Trophoblast cell (in vitro differentiated cells and primary cell): Measurements from ENCODE around the gene KRTAP15-1.
A peak's percentile ranks its signal among the peaks of the same experiment; 100 is the strongest.

Experiments
- DNase-seq, 2 donors: peaks; one replicate each; pipeline ENCODE4 v3.0.0-alpha.2; 2016
- H2AFZ ChIP-seq: 2 replicates; pipeline ENCODE4 v1.6.1; 2013; ENCODE audit warnings: low read length, moderate library complexity, mild to moderate bottlenecking; ENCODE audit not compliant: insufficient read depth, poor library complexity
- H2AK5ac ChIP-seq: 2 replicates; pipeline ENCODE4 v1.6.1; 2013; ENCODE audit warnings: mild to moderate bottlenecking, low read length
- H2BK120ac ChIP-seq: 2 replicates; pipeline ENCODE4 v1.6.1; 2013; ENCODE audit warnings: low read length, mild to moderate bottlenecking, moderate library complexity; ENCODE audit not compliant: insufficient read depth, poor library complexity
- H2BK12ac ChIP-seq: 2 replicates; pipeline ENCODE4 v1.6.1; 2013; ENCODE audit warnings: mild to moderate bottlenecking, low read length, moderate library complexity
- H2BK5ac ChIP-seq: 2 replicates; pipeline ENCODE4 v1.6.1; 2013; ENCODE audit warnings: low read length, low read depth, moderate library complexity, mild to moderate bottlenecking; ENCODE audit not compliant: poor library complexity
- H3K14ac ChIP-seq: 2 replicates; pipeline ENCODE4 v1.6.1; 2013; ENCODE audit warnings: mild to moderate bottlenecking, low read length
- H3K18ac ChIP-seq: 2 replicates; pipeline ENCODE4 v1.6.1; 2013; ENCODE audit warnings: mild to moderate bottlenecking, low read length
- H3K23ac ChIP-seq: 2 replicates; pipeline ENCODE4 v1.6.1; 2013; ENCODE audit warnings: low read length
- H3K27ac ChIP-seq: 2 replicates; pipeline ENCODE4 v1.5.1; 2013; ENCODE audit warnings: low read depth, mild to moderate bottlenecking, inconsistent platforms, low read length, moderate library complexity
- H3K27me3 ChIP-seq: 2 replicates; pipeline ENCODE4 v1.6.1; 2013; ENCODE audit warnings: inconsistent platforms, mild to moderate bottlenecking, low read length, moderate library complexity; ENCODE audit not compliant: insufficient read depth
- H3K36me3 ChIP-seq, 2 experiments: 1 replicate in 1 of 2; 2 replicates in 1 of 2; pipeline ENCODE4 v1.6.1; 2013; ENCODE audit warnings: low read length in 2 of 2, mild to moderate bottlenecking in 2 of 2, moderate library complexity in 1 of 2; ENCODE audit not compliant: insufficient read depth in 2 of 2, control insufficient read depth in 1 of 2
- H3K4ac ChIP-seq: 2 replicates; pipeline ENCODE4 v1.6.1; 2013; ENCODE audit warnings: low read depth, mild to moderate bottlenecking, low read length, moderate library complexity
- H3K4me1 ChIP-seq, 2 experiments: 1 replicate in 1 of 2; 2 replicates in 1 of 2; pipeline ENCODE4 v1.6.1; 2013; ENCODE audit warnings: low read length in 2 of 2, mild to moderate bottlenecking in 2 of 2, moderate library complexity in 1 of 2; ENCODE audit not compliant: insufficient read depth in 2 of 2, control insufficient read depth in 1 of 2
- H3K4me2 ChIP-seq: 2 replicates; pipeline ENCODE4 v1.6.1; 2013; ENCODE audit warnings: inconsistent platforms, mild to moderate bottlenecking, low read length, moderate library complexity
- H3K4me3 ChIP-seq: 2 replicates; pipeline ENCODE4 v1.5.1; 2013; ENCODE audit warnings: mild to moderate bottlenecking, low read depth, low read length, inconsistent platforms
- H3K79me1 ChIP-seq: one replicate; pipeline ENCODE4 v1.6.1; 2013; ENCODE audit warnings: low read length
- H3K79me2 ChIP-seq: 2 replicates; pipeline ENCODE4 v1.6.1; 2013; ENCODE audit warnings: low read length, mild to moderate bottlenecking; ENCODE audit not compliant: control insufficient read depth, insufficient read depth, poor library complexity
- H3K9ac ChIP-seq: 2 replicates; pipeline ENCODE4 v1.6.1; 2013; ENCODE audit warnings: mild to moderate bottlenecking, low read length
- H3K9me3 ChIP-seq: 2 replicates; pipeline ENCODE4 v1.6.1; 2013; ENCODE audit warnings: low read depth, mild to moderate bottlenecking, control low read depth, inconsistent platforms, low read length; ENCODE audit not compliant: insufficient read depth
- H4K12ac ChIP-seq: 2 replicates; pipeline ENCODE4 v1.6.1; 2013; ENCODE audit warnings: low read depth, mild to moderate bottlenecking, low read length, moderate library complexity
- H4K8ac ChIP-seq: 2 replicates; pipeline ENCODE4 v1.6.1; 2013; ENCODE audit warnings: low read depth, mild to moderate bottlenecking, low read length, moderate library complexity
- H4K91ac ChIP-seq: one replicate; pipeline ENCODE4 v1.6.1; 2013; ENCODE audit warnings: low read depth, mild to moderate bottlenecking, low read length, moderate library complexity
- WGBS: extraction: QIAGEN DNeasy Blood & Tissue Kit; methylation state at CpG from one replicate; pipeline ENCODE4 v1.1.7; 2013; ENCODE audit warnings: missing lambda C conversion rate; ENCODE audit not compliant: insufficient read length, insufficient coverage; ENCODE audit errors: extremely low coverage; 5-methylcytosine and 5-hydroxymethylcytosine counted together

Gene KRTAP15-1

DNA sequence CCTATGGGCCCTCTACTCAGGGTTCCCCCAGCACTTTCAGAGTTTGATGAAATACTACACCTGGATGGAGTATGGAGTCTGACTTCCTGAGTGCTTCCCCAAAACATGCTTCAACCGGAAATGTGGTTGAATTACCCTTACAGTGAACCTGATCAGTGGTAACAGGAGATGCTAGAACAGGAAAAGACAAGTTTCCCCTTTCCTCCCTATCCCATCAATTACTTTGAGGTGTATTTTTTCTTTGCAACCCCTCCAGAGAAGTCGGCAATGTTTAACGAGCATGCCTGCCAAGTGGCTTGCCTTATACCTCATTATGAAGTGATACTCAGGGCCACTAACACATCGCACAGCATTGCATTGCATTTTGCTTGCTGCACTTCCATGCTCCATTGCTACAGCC lies 7.0 kb downstream of the KRTAP15-1 start:
- H2AFZ ChIP-seq, result no peak overlapping the region
- no peak overlapping the region for H3K4me2 ChIP-seq
- H2AK5ac ChIP-seq, result no peak overlapping the region
- no peak overlapping the region for H3K18ac ChIP-seq
- DNase-seq, result no peak
- no peak overlapping the region for H3K23ac ChIP-seq
- H3K4ac ChIP-seq, result no peak overlapping the region
- no peak overlapping the region for H3K4me3 ChIP-seq
- H3K9ac ChIP-seq, result no peak overlapping the region
- H3K36me3 ChIP-seq, result no peaks in the 10 kb centered on the region
- no peak overlapping the region for H3K14ac ChIP-seq
- H3K79me1 ChIP-seq, result no peaks in the 10 kb centered on the region
- no peak overlapping the region for H2BK5ac ChIP-seq
- H3K79me2 ChIP-seq, result no peaks in the 10 kb centered on the region
- no peak overlapping the region for H2BK12ac ChIP-seq
- no peak overlapping the region for H2BK120ac ChIP-seq
- no peaks in the 10 kb centered on the region for H3K27me3 ChIP-seq
- H4K8ac ChIP-seq, result no peak overlapping the region
- no peak overlapping the region for H4K91ac ChIP-seq
- no peaks in the 10 kb centered on the region for H3K4me1 ChIP-seq
- no peak overlapping the region for H3K27ac ChIP-seq
- no peak overlapping the region for H4K12ac ChIP-seq
- no peaks in the 10 kb centered on the region for H3K9me3 ChIP-seq
- WGBS, result no CpG with 5 or more reads among the region's 4 CpGs

DNA sequence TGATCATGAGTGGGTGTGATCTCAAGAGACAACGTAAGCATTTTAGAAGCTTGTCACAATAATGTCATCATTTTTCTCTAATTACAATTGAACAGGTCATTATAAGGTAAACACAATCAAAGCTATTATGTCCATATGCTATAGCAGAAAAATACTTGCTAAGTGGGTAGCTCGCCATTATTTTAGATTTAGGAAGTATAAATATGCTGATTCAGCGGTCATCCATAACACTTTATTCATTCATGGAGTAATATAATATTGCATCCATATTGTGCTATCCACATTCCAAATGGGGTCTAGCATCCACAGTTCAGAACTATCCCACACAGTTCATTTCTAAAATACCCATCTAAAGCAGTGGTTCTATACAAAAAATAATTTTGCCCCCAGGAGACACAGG lies 8.4 kb downstream of the KRTAP15-1 start:
- Histone ChIP-seq H3K36me3 (no peaks in the 10 kb centered on the region), H3K27me3 (no peaks in the 10 kb centered on the region), H4K91ac (no peak overlapping the region), H3K9ac (no peak overlapping the region), H2AFZ (no peak overlapping the region), H3K27ac (no peak overlapping the region), H3K23ac (no peak overlapping the region), H3K79me2 (no peaks in the 10 kb centered on the region), H3K9me3 (no peaks in the 10 kb centered on the region), H2BK5ac (no peak overlapping the region), H3K4me1 (no peaks in the 10 kb centered on the region), H2BK120ac (no peak overlapping the region), H3K4me2 (no peak overlapping the region), H3K18ac (no peak overlapping the region), H3K14ac (no peak overlapping the region), H3K4me3 (no peak overlapping the region), H2AK5ac (no peak overlapping the region), H4K8ac (no peak overlapping the region), H3K4ac (no peak overlapping the region), H3K79me1 (no peaks in the 10 kb centered on the region), H2BK12ac (no peak overlapping the region), H4K12ac (no peak overlapping the region)
- DNase-seq, result no peak
- no CpG with 5 or more reads among the region's 3 CpGs for WGBS

DNA sequence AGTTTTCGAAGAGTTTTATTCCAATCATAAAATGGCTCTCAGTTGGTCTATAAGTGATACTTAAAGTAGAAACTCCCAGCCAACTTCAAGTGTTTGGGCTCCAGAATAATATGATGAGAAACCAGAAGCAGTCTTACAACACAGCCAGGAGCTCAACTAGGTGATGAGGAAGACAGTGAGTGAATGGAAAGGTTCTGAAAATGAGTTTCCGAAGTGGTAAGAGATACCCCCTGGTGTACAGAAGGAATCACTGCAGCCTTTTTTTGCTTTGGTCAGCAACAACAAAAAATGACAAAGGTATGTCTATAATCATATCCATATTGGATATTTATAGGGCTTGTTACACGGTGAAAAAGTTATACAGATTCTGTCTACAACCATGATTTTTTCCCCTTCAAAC lies 23.6 kb downstream of the KRTAP15-1 start:
- Histone ChIP-seq H2BK12ac (no peak overlapping the region), H3K4me3 (no peak overlapping the region), H3K79me1 (no peaks in the 10 kb centered on the region), H3K79me2 (no peaks in the 10 kb centered on the region), H4K8ac (no peak overlapping the region), H4K12ac (no peak overlapping the region), H3K4me1 (no peaks in the 10 kb centered on the region), H3K9me3 (no peaks in the 10 kb centered on the region), H2AK5ac (no peak overlapping the region), H4K91ac (no peak overlapping the region), H3K36me3 (no peaks in the 10 kb centered on the region), H3K14ac (no peak overlapping the region), H3K27me3 (no peaks in the 10 kb centered on the region), H3K18ac (no peak overlapping the region), H2AFZ (no peak overlapping the region), H3K9ac (no peak overlapping the region), H3K27ac (no peak overlapping the region), H3K23ac (no peak overlapping the region), H2BK5ac (no peak overlapping the region), H2BK120ac (no peak overlapping the region), H3K4me2 (no peak overlapping the region), H3K4ac (no peak overlapping the region)
- peak in 1 of 2 donors; percentile 26 for DNase-seq
- no CpG with 5 or more reads among the region's 3 CpGs for WGBS

DNA sequence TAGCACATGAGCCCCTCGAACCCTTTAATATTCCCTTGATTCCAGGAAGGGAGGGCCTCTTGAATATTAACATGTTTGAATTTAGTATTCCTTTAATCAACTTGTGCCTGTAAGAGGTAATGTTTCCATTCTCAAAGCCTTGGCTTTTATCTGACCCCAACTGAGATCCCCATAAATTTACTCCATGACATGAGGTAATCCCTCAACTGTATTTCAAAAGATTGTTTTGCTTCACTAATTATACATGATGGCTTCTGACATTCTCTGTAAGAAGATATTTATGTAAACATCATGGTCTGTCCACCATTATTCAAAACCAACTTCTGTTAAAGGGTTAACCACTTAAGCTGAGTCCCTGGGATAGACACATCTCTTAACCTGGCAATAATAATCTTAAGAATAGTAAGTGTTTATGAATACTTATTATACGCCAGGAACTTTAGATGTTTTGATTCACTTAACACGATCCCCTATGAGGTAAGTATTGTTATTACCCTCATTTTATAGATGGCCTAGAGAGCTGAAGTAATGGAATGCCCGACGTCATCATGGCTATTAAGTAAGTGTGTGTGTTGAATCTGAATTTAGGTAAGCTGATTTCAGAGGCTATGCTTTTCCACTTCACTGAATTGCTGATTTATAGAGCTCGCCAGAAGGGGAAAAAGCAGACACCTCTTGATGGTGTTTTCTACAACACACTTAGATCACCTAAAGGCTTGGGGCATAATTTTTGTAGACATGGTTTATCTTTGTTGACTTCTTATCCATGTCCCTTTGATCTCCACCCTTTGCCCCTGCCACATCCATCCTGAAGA lies 29.0 kb downstream of the KRTAP15-1 start:
- Histone ChIP-seq H2BK120ac (no peak overlapping the region), H3K9ac (no peak overlapping the region), H3K27ac (no peak overlapping the region), H2BK5ac (no peak overlapping the region), H3K4me3 (no peak overlapping the region), H3K4ac (no peak overlapping the region), H4K91ac (no peak overlapping the region), H3K4me1 (no peaks in the 10 kb centered on the region), H3K79me1 (no peaks in the 10 kb centered on the region), H2BK12ac (no peak overlapping the region), H3K36me3 (no peaks in the 10 kb centered on the region), H3K27me3 (no peaks in the 10 kb centered on the region), H3K18ac (no peak overlapping the region), H3K9me3 (no peaks in the 10 kb centered on the region), H3K23ac (no peak overlapping the region), H2AFZ (no peak overlapping the region), H3K79me2 (no peaks in the 10 kb centered on the region), H3K14ac (no peak overlapping the region), H4K8ac (no peak overlapping the region), H2AK5ac (no peak overlapping the region), H4K12ac (no peak overlapping the region), H3K4me2 (no peak overlapping the region)
- DNase-seq, result no peak
- WGBS, result no CpG with 5 or more reads among the region's 6 CpGs
